GM21515 (cell line): ENCODE measurements around the gene ZNF513.

Experiments
- ATAC-seq: cut with Tn5 transposase; IDR thresholded peaks from one replicate; pipeline ENCODE4 v1.9.1; 2021; ENCODE audit not compliant: unreplicated experiment

ZNF513 gene

GRCh38 chr2:27381577-27382181 lies 1.1 kb upstream of the ZNF513 start:
- ATAC-seq = no peak

GRCh38 chr2:27379836-27380625 lies 503 bp downstream of the ZNF513 start:
- ATAC-seq = peak; percentile 20

GRCh38 chr2:27379383-27379835 lies 1.1 kb downstream of the ZNF513 start:
- ATAC-seq = no peak

GRCh38 chr2:27378809-27379290 lies 1.7 kb downstream of the ZNF513 start:
- no peak for ATAC-seq

- ATAC-seq = no peak
Observed at GRCh38 chr2:27378096-27378808, 2.3 kb downstream of the ZNF513 start.

- no peak for ATAC-seq
Observed at GRCh38 chr2:27377618-27378095, 2.9 kb downstream of the ZNF513 start.

GRCh38 chr2:27376866-27377617 lies 3.5 kb downstream of the ZNF513 start:
- no peak for ATAC-seq

GRCh38 chr2:27376151-27376865 lies 4.2 kb downstream of the ZNF513 start:
- ATAC-seq = no peak

GRCh38 chr2:27375513-27376099 lies 4.9 kb downstream of the ZNF513 start:
- no peak for ATAC-seq

- no peak for ATAC-seq
Observed at GRCh38 chr2:27373567-27373966, 7.0 kb downstream of the ZNF513 start.

GRCh38 chr2:27372937-27373336 lies 7.6 kb downstream of the ZNF513 start:
- ATAC-seq = no peak

- ATAC-seq = peak; percentile 28
Observed at GRCh38 chr2:27370816-27371620, 9.5 kb downstream of the ZNF513 start.

GRCh38 chr2:27370026-27370815 lies 10.3 kb downstream of the ZNF513 start, which contains the start of the genes EIF2B4 and SNX17:
EIF2B4 (minus strand) TSS chr2:27370338; CDS start chr2:27370314, 24 bp downstream.
SNX17 (plus strand) TSS chr2:27370616; CDS start chr2:27370744, 128 bp downstream.
- peak; percentile 85 for ATAC-seq

GRCh38 chr2:27369471-27370025 lies 11.0 kb downstream of the ZNF513 start:
- no peak for ATAC-seq

GRCh38 chr2:27363933-27364332 lies 16.6 kb downstream of the ZNF513 start:
- ATAC-seq = no peak

GRCh38 chr2:27362678-27363420 lies 17.7 kb downstream of the ZNF513 start:
- ATAC-seq = no peak
